ENCODE results near the gene NFAT5.

NFAT5 gene

DNA sequence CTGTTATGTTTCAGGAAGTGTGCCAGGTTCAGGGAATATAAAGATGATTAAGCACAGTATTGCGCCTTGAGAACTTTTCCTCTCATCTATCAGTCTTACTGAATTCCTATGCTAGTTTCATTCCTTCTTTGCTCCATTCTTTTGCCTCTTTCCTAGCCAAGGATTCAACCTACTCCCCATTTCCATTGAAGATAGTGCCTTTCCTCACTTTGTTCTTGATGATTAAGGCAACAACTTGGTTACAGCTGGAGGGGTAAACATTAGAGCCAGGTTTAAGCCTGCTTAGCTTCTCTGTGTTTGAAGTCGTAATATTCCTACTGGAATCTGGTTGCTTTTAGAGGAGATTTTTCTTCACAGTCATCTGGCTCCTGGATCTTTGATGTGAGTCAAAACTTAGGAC lies 85.5 kb downstream of the NFAT5 start:
- no peak for DNase-seq (ENCODE audit: low read depth in 1 of 2, low spot score in 1 of 2)
- in situ Hi-C loops (cut with HindIII; ENCODE audit: low pct_unique_long_range_greater_than_20kb, low sequenced_read_pairs): no loop called here
- no peak for TF ChIP-seq JUND (IDR thresholded peaks at IDR 0.05; ENCODE audit: low read depth)

DNA sequence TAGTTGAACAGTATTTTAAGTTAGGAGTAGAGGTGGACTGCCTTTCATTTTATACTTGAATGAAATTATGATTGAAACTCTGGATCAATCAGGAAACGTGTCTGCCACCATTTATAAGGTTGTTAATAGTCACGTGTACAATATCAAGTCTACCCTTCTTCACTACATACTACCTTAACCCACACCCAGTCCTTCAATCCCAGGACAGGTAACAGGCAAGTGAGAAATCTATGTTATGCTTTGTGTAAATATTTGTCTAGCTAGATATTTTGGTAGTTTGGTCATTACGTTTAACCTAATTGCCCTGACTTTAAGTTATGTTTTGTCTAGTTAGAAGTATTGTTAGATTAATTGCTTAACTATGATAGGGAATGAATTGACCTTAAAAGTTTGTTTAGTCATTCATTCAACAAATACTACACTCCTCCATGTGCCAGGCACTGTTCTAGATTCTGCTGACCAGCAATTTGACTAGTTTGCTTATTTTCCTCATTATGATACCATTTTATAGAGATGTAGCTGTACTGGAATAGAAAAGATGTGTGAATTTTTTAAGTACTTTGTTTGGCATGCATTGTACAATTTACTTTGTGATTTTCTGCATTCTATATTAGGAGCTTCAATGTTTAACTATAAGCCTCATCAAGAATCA lies 88.6 kb downstream of the NFAT5 start:
- TF ChIP-seq JUND (IDR thresholded peaks at IDR 0.05; ENCODE audit: low read depth): no peak
- in situ Hi-C loops (cut with HindIII; ENCODE audit: low pct_unique_long_range_greater_than_20kb, low sequenced_read_pairs): no loop called here
- DNase-seq (ENCODE audit: low read depth in 1 of 2, low spot score in 1 of 2): no peak

DNA sequence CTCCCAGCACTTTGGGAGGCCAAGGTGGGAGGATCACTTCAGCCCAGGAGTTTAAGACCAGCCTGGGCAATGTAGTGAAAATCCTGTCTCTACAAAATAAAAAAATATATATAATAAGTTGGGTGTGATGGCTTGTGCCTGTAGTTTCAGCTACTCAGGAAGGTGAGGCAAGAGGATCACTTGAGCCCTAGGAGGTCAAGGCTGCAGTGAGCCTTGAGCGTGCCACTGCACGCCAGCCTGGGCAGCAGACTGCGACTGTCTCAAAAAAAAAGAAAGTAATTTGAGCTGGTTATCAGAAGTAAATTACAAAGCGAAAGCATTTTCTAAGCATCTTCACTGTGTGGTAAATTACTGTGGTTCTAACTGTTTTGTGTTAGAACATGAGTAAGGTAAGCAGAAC lies 94.4 kb downstream of the NFAT5 start:
- no peak for TF ChIP-seq JUND (IDR thresholded peaks at IDR 0.05; ENCODE audit: low read depth)
- DNase-seq (ENCODE audit: low read depth in 1 of 2, low spot score in 1 of 2): no peak
- in situ Hi-C loops (cut with HindIII; ENCODE audit: low pct_unique_long_range_greater_than_20kb, low sequenced_read_pairs): no loop called here

DNA sequence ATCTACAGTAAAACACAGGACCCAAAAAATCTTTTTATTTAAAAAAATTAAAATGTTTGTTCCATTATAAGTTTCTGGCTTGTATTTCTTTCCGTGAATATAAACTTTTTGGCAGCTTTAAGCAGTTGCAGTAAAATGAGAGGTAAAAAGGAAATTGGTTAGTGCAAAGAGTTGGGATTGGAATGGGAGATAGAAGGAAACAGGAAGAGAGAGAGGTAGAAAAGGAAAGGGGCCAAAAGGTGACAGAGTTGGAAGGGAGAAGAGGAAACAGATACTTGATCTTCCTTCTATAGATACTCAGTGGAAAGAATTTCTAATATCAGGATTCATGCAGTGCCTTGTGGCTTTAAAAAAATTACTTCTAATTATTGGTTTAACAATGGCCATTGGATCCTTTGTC lies 97.1 kb downstream of the NFAT5 start:
- in situ Hi-C loops (cut with HindIII; ENCODE audit: low pct_unique_long_range_greater_than_20kb, low sequenced_read_pairs): no loop called here
- TF ChIP-seq JUND (IDR thresholded peaks at IDR 0.05; ENCODE audit: low read depth): no peak
- DNase-seq (ENCODE audit: low read depth in 1 of 2, low spot score in 1 of 2): no peak

DNA sequence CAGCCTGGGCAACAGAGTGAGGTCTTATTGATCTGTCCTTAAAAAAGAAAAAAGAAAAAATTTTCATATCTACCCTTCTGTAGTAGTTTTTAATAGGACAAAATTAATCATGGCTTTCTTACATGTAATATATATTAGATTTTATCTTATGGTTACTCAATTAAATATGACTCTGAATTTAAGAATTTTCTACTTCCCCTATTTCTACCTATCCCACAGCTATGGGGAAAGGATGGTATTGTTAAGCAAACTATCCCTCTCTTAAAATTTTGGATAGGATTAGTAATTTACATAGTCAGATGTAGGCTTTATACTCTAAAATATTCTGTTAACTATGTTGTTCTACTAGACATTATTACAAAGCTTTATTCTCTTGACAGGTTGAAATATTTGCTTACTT lies 98.1 kb downstream of the NFAT5 start:
- in situ Hi-C loops (cut with HindIII; ENCODE audit: low pct_unique_long_range_greater_than_20kb, low sequenced_read_pairs): no loop called here
- no peak for DNase-seq (ENCODE audit: low read depth in 1 of 2, low spot score in 1 of 2)
- TF ChIP-seq JUND (IDR thresholded peaks at IDR 0.05; ENCODE audit: low read depth): no peak

DNA sequence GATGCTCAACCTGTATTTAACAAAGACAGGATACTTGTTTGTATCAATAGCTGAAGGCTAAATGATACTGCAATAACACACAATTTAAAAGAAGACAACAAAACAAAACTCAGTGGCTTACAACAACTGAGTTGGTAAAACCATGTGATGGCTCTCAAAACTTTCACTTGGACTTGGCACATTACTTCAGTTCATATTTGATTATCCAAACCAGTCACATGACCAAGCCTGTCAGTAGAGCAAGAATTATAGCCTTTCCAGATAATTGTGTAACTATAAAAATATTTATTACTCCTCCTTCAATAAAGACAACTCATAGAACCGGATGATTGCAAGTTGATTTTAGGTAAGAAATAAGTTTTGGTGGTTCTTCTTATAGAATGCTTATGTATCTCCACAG lies 103.8 kb downstream of the NFAT5 start:
- in situ Hi-C loops (cut with HindIII; ENCODE audit: low pct_unique_long_range_greater_than_20kb, low sequenced_read_pairs): no loop called here
- no peak for TF ChIP-seq JUND (IDR thresholded peaks at IDR 0.05; ENCODE audit: low read depth)
- DNase-seq (ENCODE audit: low read depth in 1 of 2, low spot score in 1 of 2): no peak

DNA sequence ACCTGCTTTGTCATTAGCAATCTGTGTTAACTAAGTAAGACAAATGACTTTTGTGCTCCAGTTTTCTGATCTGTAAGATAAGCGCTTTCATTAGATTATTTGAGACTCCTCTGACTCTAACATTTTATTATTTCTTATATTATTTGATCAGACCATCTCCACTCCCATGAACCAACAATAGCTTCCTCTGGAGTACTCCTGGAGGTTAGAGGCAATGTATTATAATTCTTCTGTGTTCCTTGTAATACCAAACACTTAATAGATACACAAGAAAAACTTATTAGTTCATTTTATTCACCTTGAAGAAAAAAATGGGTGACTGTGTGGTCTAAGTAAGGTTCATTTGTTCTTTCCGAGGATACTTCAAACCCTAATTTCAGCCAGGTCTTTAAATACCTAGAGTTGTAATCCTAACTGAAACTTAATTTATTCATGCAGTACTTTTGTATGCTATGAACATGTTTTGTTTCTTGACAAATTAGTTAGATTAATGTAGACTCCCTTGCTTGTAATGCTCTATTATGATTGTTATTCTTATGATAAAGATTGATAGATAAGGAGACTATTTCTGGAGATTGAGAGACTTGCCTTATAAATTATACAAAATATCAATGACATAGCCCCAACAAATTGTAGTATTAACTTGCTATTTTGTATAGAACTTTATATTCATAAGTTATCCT lies 106.7 kb downstream of the NFAT5 start:
- no peak for DNase-seq (ENCODE audit: low read depth in 1 of 2, low spot score in 1 of 2)
- TF ChIP-seq JUND (IDR thresholded peaks at IDR 0.05; ENCODE audit: low read depth): no peak
- in situ Hi-C loops (cut with HindIII; ENCODE audit: low pct_unique_long_range_greater_than_20kb, low sequenced_read_pairs): no loop called here

DNA sequence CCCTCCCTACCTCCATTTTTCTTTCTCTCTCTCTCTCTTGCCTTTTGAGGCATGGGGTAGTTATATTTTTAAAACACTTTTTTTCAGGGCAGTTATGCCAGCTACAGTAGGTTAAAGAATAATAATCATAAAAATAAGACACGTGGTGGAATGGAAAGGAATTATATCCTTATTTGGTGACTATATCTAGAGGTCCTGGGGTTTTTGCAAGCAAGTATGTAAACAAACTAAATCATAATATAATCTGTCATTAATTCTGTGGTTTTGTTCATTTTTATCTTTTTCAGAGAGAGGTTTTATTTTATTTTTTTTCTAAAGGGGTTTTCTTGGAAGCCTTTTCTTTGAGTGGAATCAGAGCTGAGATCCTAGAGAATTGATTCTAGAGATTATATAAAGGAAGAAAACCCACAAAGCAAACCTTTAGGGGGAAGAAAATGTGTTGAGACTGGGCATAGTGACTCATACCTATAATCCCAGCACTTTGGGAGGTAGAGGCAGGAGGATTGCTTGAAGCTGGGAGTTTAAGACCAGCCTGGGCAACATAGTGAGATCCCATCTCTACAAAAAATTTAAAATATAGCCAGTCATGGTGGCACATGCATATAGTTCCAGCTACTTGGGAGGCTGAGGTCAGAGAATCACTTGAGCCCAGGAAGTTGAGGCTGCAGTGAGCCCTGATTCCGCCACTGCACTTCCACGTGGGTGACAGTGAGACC lies 107.4 kb downstream of the NFAT5 start:
- TF ChIP-seq JUND (IDR thresholded peaks at IDR 0.05; ENCODE audit: low read depth): no peak
- in situ Hi-C loops (cut with HindIII; ENCODE audit: low pct_unique_long_range_greater_than_20kb, low sequenced_read_pairs): no loop called here
- DNase-seq (ENCODE audit: low read depth in 1 of 2, low spot score in 1 of 2): no peak

DNA sequence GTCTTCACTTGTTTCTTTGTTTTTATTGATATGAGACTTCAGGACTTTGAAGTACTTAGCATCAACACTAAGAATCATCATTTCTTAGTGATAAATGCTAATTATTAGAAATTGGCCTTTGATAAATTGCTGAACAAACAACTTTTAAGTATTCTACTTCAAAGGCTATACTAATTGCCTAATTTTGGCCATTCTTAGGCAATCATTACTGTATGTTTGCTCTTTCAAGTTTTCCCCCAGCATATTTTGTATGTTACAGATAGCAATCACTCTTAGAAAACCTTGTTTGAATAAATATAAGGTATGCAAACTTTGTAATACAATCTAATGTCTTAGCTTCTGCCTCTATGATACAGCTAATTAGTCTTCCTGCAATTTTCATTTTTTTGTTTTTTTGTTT lies 114.6 kb downstream of the NFAT5 start:
- DNase-seq (ENCODE audit: low read depth in 1 of 2, low spot score in 1 of 2): no peak
- TF ChIP-seq JUND (IDR thresholded peaks at IDR 0.05; ENCODE audit: low read depth): no peak
- in situ Hi-C loops (cut with HindIII; ENCODE audit: low pct_unique_long_range_greater_than_20kb, low sequenced_read_pairs): no loop called here

DNA sequence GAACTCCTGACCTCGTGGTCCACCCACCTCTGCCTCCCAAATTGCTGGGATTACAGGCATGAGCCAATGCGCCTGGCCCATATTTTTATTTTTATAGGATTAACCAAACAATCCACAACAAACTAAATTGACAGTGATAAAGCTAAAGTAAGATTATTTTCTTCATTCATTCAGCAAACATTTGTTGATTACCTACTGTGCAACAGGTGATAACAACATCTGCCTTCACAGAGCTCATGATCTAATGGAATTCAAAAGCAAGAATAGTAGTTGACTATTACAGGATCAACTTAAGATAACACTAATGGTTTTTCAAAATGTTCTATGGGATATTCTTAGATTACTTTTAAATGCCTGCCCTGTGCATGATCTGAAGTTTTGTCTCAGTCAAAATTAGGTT lies 122.8 kb downstream of the NFAT5 start:
- TF ChIP-seq JUND (IDR thresholded peaks at IDR 0.05; ENCODE audit: low read depth): no peak
- in situ Hi-C loops (cut with HindIII; ENCODE audit: low pct_unique_long_range_greater_than_20kb, low sequenced_read_pairs): no loop called here
- no peak for DNase-seq (ENCODE audit: low read depth in 1 of 2, low spot score in 1 of 2)

DNA sequence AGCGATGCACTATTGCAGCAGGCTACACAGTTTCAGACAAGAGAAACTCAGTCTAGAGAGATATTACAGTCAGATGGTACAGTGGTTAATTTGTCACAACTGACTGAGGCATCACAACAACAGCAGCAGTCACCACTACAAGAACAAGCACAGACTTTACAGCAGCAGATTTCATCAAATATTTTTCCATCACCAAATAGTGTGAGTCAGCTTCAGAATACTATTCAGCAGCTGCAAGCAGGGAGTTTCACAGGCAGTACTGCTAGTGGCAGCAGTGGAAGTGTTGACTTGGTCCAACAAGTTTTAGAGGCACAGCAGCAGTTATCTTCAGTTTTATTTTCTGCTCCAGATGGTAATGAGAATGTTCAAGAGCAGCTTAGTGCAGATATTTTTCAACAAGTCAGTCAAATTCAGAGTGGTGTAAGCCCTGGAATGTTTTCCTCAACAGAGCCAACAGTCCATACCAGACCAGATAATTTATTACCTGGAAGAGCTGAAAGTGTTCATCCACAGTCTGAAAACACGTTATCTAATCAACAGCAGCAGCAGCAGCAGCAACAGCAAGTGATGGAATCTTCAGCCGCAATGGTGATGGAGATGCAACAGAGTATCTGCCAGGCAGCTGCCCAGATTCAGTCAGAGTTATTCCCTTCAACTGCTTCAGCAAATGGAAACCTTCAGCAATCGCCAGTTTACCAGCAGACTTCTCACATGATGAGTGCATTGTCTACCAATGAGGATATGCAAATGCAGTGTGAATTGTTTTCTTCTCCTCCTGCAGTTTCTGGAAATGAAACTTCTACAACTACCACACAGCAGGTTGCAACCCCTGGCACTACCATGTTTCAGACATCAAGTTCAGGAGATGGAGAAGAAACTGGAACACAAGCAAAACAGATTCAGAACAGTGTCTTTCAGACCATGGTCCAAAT lies 126.5 kb downstream of the NFAT5 start:
- TF ChIP-seq JUND (IDR thresholded peaks at IDR 0.05; ENCODE audit: low read depth): no peak
- DNase-seq (ENCODE audit: low read depth in 1 of 2, low spot score in 1 of 2): no peak
- in situ Hi-C loops (cut with HindIII; ENCODE audit: low pct_unique_long_range_greater_than_20kb, low sequenced_read_pairs): no loop called here

DNA sequence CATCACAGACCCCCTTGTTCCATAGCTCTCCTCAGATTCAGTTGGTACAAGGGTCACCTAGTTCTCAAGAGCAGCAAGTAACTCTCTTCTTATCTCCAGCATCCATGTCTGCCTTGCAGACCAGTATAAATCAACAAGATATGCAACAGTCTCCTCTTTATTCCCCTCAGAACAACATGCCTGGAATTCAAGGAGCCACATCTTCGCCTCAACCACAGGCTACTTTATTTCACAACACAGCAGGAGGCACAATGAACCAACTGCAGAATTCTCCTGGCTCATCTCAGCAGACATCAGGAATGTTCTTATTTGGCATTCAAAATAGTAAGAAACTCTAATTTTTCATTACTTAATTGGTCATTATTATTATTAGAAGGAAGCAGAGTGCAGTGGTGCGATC lies 128.2 kb downstream of the NFAT5 start:
- no peak for TF ChIP-seq JUND (IDR thresholded peaks at IDR 0.05; ENCODE audit: low read depth)
- no peak for DNase-seq (ENCODE audit: low read depth in 1 of 2, low spot score in 1 of 2)
- in situ Hi-C loops (cut with HindIII; ENCODE audit: low pct_unique_long_range_greater_than_20kb, low sequenced_read_pairs): no loop called here
